HepG2 (cell line): ENCODE measurements around the gene CHN2. TPM values are rescaled to one million over a fixed set of nuclear protein-coding genes. Genes with fewer than 3 reads are reported as not detected.

ENCODE experiments used
- ADNP ChIP-seq: sonication (generic); formaldehyde crosslinking; IDR thresholded peaks from 2 replicates; pipeline ENCODE4 v1.4.0; 2020; ENCODE audit warnings: missing genetic modification reagents
- ATF1 ChIP-seq: IDR thresholded peaks from 2 replicates; pipeline ENCODE4 v1.6.1; 2016; ENCODE audit warnings: mild to moderate bottlenecking, control low read depth
- ATRX ChIP-seq: sonication (generic); formaldehyde crosslinking; IDR thresholded peaks from 2 replicates; pipeline ENCODE4 v1.4.0; 2020; ENCODE audit warnings: missing genetic modification reagents, borderline replicate concordance
- EEA1 ChIP-seq: sonication (generic); formaldehyde crosslinking; IDR thresholded peaks from 2 replicates; pipeline ENCODE4 v1.5.1; 2020; ENCODE audit warnings: mild to moderate bottlenecking, missing genetic modification reagents, borderline replicate concordance
- FOSL1 ChIP-seq: sonication (generic); formaldehyde crosslinking; IDR thresholded peaks from 2 replicates; pipeline ENCODE4 v1.9.0; 2021; ENCODE audit warnings: missing genetic modification reagents, borderline replicate concordance
- FOXJ3 ChIP-seq: sonication (generic); formaldehyde crosslinking; IDR thresholded peaks from 2 replicates; pipeline ENCODE4 v1.4.0; 2020; ENCODE audit warnings: missing genetic modification reagents, mild to moderate bottlenecking, borderline replicate concordance
- GATAD1 ChIP-seq: IDR thresholded peaks from 2 replicates; pipeline ENCODE4 v1.6.1; 2016; ENCODE audit warnings: missing genetic modification reagents, missing compliant biosample characterization
- GFI1 ChIP-seq: sonication (generic); formaldehyde crosslinking; IDR thresholded peaks from 2 replicates; pipeline ENCODE4 v1.5.0; 2020; ENCODE audit warnings: missing genetic modification reagents, mild to moderate bottlenecking, borderline replicate concordance
- KAT8 ChIP-seq: IDR thresholded peaks from 2 replicates; pipeline ENCODE4 v1.6.1; 2016; ENCODE audit warnings: missing genetic modification reagents, missing compliant biosample characterization
- MATR3 ChIP-seq: sonication (generic); formaldehyde crosslinking; IDR thresholded peaks from 2 replicates; pipeline ENCODE4 v1.4.0; 2020; ENCODE audit warnings: missing genetic modification reagents
- NKX3-1 ChIP-seq: sonication (generic); formaldehyde crosslinking; IDR thresholded peaks from 2 replicates; pipeline ENCODE4 v1.5.0; 2020; ENCODE audit warnings: missing genetic modification reagents
- SP5 ChIP-seq: IDR thresholded peaks from 2 replicates; pipeline ENCODE4 v1.6.1; 2016; ENCODE audit warnings: low read depth, borderline replicate concordance
- THAP8 ChIP-seq: sonication (generic); formaldehyde crosslinking; IDR thresholded peaks from 2 replicates; pipeline ENCODE4 v1.5.1; 2020; ENCODE audit warnings: missing genetic modification reagents, mild to moderate bottlenecking, borderline replicate concordance
- ZBTB2 ChIP-seq: sonication (generic); formaldehyde crosslinking; IDR thresholded peaks from 2 replicates; pipeline ENCODE4 v1.8.0; 2022; ENCODE audit warnings: low read depth, missing genetic modification reagents
- ZMAT5 ChIP-seq: sonication (generic); formaldehyde crosslinking; IDR thresholded peaks from 2 replicates; pipeline ENCODE4 v1.5.0; 2020; ENCODE audit warnings: mild to moderate bottlenecking, low read depth, missing genetic modification reagents, borderline replicate concordance
- ZNF101 ChIP-seq: sonication (generic); formaldehyde crosslinking; IDR thresholded peaks from 2 replicates; pipeline ENCODE4 v1.4.0; 2020; ENCODE audit warnings: mild to moderate bottlenecking, low read depth, missing genetic modification reagents, borderline replicate concordance
- ZNF557 ChIP-seq: sonication (generic); formaldehyde crosslinking; IDR thresholded peaks from 2 replicates; pipeline ENCODE4 v1.4.0; 2020; ENCODE audit warnings: missing genetic modification reagents
- ZNF709 ChIP-seq: sonication (generic); formaldehyde crosslinking; IDR thresholded peaks from 2 replicates; pipeline ENCODE4 v1.5.0; 2020; ENCODE audit warnings: mild to moderate bottlenecking, missing genetic modification reagents
- ZNF772 ChIP-seq: sonication (generic); formaldehyde crosslinking; IDR thresholded peaks from 2 replicates; pipeline ENCODE4 v1.5.0; 2020; ENCODE audit warnings: mild to moderate bottlenecking, missing genetic modification reagents
- polyA plus RNA-seq, 8 experiments: library from polyadenylated mRNA; depleted of rRNA in 3 of 8; stranded (reverse) in 7 of 8; unstranded in 1 of 8; fragments of >200 nt; fragmentation: Illumina TruSeq in 4 of 8; extraction: Trizol in 4 of 8; gene quantifications; 2 replicates each; pipeline versions ENCODE4 v1.2.1 to v1.2.3, GENCODE V29; 2011 to 2016; ENCODE audit warnings: low read depth in 4 of 8, missing spikeins in 1 of 8, mixed read lengths in 1 of 8; ENCODE audit not compliant: insufficient read depth in 1 of 8
- total RNA-seq, 5 experiments: library from RNA; depleted of rRNA; stranded (reverse); fragments of >200 nt; fragmentation: Illumina TruSeq; extraction: Trizol; gene quantifications; 2 replicates each; pipeline ENCODE4 v1.2.3, GENCODE V29; 2016; ENCODE audit warnings: low read depth in 1 of 5
- TF ChIP-seq, protein P1 (sequence below): sonication (generic); formaldehyde crosslinking; IDR thresholded peaks from 2 replicates; pipeline ENCODE4 v1.5.0; 2020; ENCODE audit warnings: mild to moderate bottlenecking, missing genetic modification reagents, borderline replicate concordance

CHN2 gene
- total and polyA plus RNA-seq, 2 of the 13 experiments (the other 11 are each of a cell fraction or from before 2014, with no cell fraction given), result 23.5 to 30.5 TPM

DNA sequence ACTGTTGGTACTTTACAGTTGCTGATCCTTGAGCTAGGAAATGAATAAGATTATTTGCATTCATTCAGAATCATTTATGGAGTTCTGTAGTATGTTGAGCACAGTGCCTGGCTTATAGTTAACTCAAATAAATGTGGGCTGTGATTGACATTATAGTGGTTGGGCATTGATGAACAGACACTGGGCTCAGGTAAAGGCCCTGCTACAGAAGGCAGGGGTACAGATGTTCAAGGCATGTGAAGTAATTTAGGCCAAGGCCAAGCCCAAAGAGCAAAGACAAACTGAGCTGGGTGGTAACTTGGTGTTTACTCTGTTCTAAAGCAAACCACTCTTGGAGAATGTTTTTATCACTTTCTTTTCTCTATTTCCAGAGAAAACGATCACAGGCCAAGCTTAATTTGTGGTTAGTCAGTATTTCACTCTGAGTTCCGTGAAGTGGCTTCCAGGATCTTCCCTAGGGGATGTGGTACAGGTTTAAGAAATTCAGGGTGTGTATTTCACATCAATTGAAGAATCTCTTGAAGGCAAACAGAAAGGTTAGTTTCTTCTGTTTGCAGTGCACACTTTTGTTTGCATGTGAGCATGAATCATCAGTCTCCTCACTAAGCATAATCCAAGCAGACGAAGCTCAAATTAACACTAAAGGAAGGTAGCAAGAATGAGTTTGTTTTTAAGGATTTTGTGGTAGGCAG, 255.1 kb downstream of the CHN2 start (continued):
- TF ChIP-seq THAP8, result no peak
- no peak for TF ChIP-seq MATR3 (CRISPR knock-in tag)
- peak; percentile 87 for TF ChIP-seq FOSL1 (CRISPR knock-in tag)
- TF ChIP-seq ADNP (CRISPR knock-in tag), result no peak
- no peak for TF ChIP-seq SP5
- TF ChIP-seq ZBTB2 (CRISPR knock-in tag), result no peak
- TF ChIP-seq GFI1 (CRISPR knock-in tag), result peak; percentile 99
- TF ChIP-seq ZNF101, result no peak
- no peak for TF ChIP-seq KAT8 (CRISPR knock-in tag)
- TF ChIP-seq NKX3-1 (CRISPR knock-in tag), result no peak
- TF ChIP-seq EEA1 (CRISPR knock-in tag), result no peak
- no peak for TF ChIP-seq ZNF772
- TF ChIP-seq GATAD1, result no peak
- no peak for TF ChIP-seq ATRX (CRISPR knock-in tag)
- no peak for TF ChIP-seq ZNF709 (CRISPR knock-in tag)
- TF ChIP-seq ZMAT5, result no peak
- no peak for TF ChIP-seq ATF1 (CRISPR knock-in tag)
- TF ChIP-seq FOXJ3 (CRISPR knock-in tag), result 0 out of 2 replicates have a peak, but pooled peaks have one; percentile 56
- TF ChIP-seq, protein P1, sequence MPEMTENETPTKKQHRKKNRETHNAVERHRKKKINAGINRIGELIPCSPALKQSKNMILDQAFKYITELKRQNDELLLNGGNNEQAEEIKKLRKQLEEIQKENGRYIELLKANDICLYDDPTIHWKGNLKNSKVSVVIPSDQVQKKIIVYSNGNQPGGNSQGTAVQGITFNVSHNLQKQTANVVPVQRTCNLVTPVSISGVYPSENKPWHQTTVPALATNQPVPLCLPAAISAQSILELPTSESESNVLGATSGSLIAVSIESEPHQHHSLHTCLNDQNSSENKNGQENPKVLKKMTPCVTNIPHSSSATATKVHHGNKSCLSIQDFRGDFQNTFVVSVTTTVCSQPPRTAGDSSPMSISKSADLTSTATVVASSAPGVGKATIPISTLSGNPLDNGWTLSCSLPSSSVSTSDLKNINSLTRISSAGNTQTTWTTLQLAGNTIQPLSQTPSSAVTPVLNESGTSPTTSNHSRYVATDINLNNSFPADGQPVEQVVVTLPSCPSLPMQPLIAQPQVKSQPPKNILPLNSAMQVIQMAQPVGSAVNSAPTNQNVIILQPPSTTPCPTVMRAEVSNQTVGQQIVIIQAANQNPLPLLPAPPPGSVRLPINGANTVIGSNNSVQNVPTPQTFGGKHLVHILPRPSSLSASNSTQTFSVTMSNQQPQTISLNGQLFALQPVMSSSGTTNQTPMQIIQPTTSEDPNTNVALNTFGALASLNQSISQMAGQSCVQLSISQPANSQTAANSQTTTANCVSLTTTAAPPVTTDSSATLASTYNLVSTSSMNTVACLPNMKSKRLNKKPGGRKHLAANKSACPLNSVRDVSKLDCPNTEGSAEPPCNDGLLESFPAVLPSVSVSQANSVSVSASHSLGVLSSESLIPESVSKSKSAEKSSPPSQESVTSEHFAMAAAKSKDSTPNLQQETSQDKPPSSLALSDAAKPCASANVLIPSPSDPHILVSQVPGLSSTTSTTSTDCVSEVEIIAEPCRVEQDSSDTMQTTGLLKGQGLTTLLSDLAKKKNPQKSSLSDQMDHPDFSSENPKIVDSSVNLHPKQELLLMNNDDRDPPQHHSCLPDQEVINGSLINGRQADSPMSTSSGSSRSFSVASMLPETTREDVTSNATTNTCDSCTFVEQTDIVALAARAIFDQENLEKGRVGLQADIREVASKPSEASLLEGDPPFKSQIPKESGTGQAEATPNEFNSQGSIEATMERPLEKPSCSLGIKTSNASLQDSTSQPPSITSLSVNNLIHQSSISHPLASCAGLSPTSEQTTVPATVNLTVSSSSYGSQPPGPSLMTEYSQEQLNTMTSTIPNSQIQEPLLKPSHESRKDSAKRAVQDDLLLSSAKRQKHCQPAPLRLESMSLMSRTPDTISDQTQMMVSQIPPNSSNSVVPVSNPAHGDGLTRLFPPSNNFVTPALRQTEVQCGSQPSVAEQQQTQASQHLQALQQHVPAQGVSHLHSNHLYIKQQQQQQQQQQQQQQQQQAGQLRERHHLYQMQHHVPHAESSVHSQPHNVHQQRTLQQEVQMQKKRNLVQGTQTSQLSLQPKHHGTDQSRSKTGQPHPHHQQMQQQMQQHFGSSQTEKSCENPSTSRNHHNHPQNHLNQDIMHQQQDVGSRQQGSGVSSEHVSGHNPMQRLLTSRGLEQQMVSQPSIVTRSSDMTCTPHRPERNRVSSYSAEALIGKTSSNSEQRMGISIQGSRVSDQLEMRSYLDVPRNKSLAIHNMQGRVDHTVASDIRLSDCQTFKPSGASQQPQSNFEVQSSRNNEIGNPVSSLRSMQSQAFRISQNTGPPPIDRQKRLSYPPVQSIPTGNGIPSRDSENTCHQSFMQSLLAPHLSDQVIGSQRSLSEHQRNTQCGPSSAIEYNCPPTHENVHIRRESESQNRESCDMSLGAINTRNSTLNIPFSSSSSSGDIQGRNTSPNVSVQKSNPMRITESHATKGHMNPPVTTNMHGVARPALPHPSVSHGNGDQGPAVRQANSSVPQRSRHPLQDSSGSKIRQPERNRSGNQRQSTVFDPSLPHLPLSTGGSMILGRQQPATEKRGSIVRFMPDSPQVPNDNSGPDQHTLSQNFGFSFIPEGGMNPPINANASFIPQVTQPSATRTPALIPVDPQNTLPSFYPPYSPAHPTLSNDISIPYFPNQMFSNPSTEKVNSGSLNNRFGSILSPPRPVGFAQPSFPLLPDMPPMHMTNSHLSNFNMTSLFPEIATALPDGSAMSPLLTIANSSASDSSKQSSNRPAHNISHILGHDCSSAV (CRISPR knock-in tag), result no peak
- no peak for TF ChIP-seq ZNF557 (CRISPR knock-in tag)
